Loucy (cell line): ENCODE data around the gene NAT9.

ENCODE experiments used
- H2AFZ ChIP-seq: fragments of 200-600 bp; sonication (generic); 2 replicates; pipeline ENCODE4 v1.6.0; 2016; ENCODE audit warnings: antibody characterized with exemption, mild to moderate bottlenecking, low read length, moderate library complexity
- H3F3A ChIP-seq: fragments of 200-600 bp; 2 replicates; pipeline ENCODE4 v1.6.0; 2016; ENCODE audit warnings: antibody characterized with exemption, low read depth, mild to moderate bottlenecking
- H3K27me3 ChIP-seq: fragments of 200-600 bp; sonication (generic); 2 replicates; pipeline ENCODE4 v1.6.1; 2014; ENCODE audit warnings: low read length, mild to moderate bottlenecking; ENCODE audit not compliant: insufficient read depth, poor library complexity, severe bottlenecking
- H3K36me3 ChIP-seq: fragments of 200-600 bp; sonication (generic); 2 replicates; pipeline ENCODE4 v1.6.1; 2016; ENCODE audit warnings: low read length; ENCODE audit not compliant: insufficient read depth
- H3K4me1 ChIP-seq: fragments of 200-600 bp; sonication (generic); 2 replicates; pipeline ENCODE4 v1.5.1; 2014; ENCODE audit warnings: low read length, mild to moderate bottlenecking; ENCODE audit not compliant: insufficient read depth, poor library complexity, severe bottlenecking
- H3K4me2 ChIP-seq: fragments of 200-600 bp; sonication (generic); 2 replicates; pipeline ENCODE4 v1.6.0; 2014; ENCODE audit warnings: antibody characterized with exemption, low read length, low read depth, mild to moderate bottlenecking; ENCODE audit not compliant: poor library complexity, severe bottlenecking
- H3K4me3 ChIP-seq: fragments of 200-600 bp; sonication (generic); 2 replicates; pipeline ENCODE4 v1.5.1; 2014; ENCODE audit warnings: low read length, mild to moderate bottlenecking, mixed read lengths; ENCODE audit not compliant: poor library complexity, severe bottlenecking
- H3K79me2 ChIP-seq: fragments of 200-600 bp; sonication (generic); 2 replicates; pipeline ENCODE4 v1.6.1; 2014; ENCODE audit warnings: low read length; ENCODE audit not compliant: insufficient read depth
- H3K9ac ChIP-seq: fragments of 200-600 bp; sonication (generic); 2 replicates; pipeline ENCODE4 v1.6.0; 2014; ENCODE audit warnings: mild to moderate bottlenecking, low read depth, low read length, moderate library complexity; ENCODE audit not compliant: poor library complexity, severe bottlenecking
- H3K9me2 ChIP-seq: fragments of 200-600 bp; sonication (generic); replicated peaks from 2 replicates; pipeline ENCODE4 v1.6.1; 2016; ENCODE audit warnings: low read depth, low read length, mixed read lengths
- H3K9me3 ChIP-seq: fragments of 200-600 bp; sonication (generic); 2 replicates; pipeline ENCODE4 v1.6.1; 2014; ENCODE audit warnings: mild to moderate bottlenecking, antibody characterized with exemption, low read length, low read depth; ENCODE audit not compliant: insufficient read depth
- H4K20me1 ChIP-seq: fragments of 200-600 bp; sonication (generic); 2 replicates; pipeline ENCODE4 v1.6.0; 2014; ENCODE audit warnings: antibody characterized with exemption, low read length, mild to moderate bottlenecking; ENCODE audit not compliant: insufficient read depth, poor library complexity, severe bottlenecking
- EZH2phosphoT487 ChIP-seq: fragments of 200-600 bp; IDR thresholded peaks from 2 replicates; pipeline ENCODE4 v1.6.1; 2018; ENCODE audit warnings: antibody characterized with exemption, mild to moderate bottlenecking, moderate library complexity, borderline replicate concordance
- TF ChIP-seq, protein P1 (sequence below): fragments of 200-600 bp; sonication (generic); conservative IDR thresholded peaks from 2 replicates; pipeline ENCODE4 v1.5.1; 2014; ENCODE audit warnings: mild to moderate bottlenecking, antibody characterized with exemption, low read length

NAT9 gene, protein sequence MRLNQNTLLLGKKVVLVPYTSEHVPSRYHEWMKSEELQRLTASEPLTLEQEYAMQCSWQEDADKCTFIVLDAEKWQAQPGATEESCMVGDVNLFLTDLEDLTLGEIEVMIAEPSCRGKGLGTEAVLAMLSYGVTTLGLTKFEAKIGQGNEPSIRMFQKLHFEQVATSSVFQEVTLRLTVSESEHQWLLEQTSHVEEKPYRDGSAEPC

DNA sequence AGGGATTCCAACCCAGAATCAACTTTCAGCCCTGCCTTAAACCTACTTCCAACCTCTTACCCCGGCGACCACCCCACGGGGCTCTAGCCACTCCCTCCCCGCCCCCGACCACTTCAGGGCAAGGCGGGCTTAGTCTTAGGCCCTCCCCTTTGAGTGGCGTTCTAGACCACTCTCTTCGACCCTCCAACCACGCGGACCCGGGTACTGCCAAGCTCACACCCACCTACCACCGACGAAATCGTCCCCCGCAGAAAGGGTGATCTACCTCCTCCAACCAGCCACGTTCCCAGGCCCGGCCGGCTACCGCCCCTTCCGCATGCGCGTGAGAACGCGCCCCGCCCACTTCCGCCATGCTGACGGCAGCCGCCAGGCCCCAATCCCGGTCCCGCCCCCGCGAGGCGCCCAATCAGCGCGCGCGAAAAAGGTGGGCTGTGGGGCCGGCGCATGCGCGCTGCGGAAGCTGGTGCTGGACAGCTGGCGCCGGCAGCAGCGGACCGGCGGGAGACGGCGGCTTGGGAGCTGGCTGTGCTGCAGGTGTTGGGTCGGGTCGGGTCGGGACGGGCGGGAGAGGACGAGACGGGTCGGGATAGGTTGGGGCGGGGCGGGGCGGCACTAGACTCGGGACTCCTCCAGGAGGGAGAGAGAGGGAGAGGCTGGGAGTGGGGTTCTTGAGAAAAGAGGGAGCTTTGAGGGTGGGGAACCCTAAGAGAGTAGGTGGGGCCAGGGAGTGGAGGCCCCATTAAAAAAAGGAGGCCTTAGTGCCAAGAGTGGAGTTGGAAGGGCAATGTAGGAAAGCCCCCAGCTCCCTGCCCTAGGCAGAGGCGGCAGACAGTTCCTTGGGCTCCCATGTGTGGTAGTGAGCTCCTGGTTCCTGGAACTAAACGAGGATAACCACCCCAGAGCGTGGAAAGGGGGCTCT lies at the start of gene NAT9:
Gene NAT9, minus strand, starts transcription at position 302 of the 919 bp plus-strand sequence. CDS start 647 bp downstream, outside the sequence.
- Histone ChIP-seq H3K79me2 (peaks cover 57% of the 10 kb centered on the region), H3K4me3 (peak within 1 kb of the TSS; percentile 90), H3K27me3 (no peaks in the 10 kb centered on the region), H3K9me2 (no peaks in the 10 kb centered on the region), H3K4me1 (peaks cover 44% of the 10 kb centered on the region), H3K9ac (peak within 1 kb of the TSS; percentile 77), H3K4me2 (peak within 1 kb of the TSS; percentile 89), H4K20me1 (peaks cover 11% of the 10 kb centered on the region), H3K36me3 (peaks cover 21% of the 10 kb centered on the region; the same call in 1 of the 2 replicates), H2AFZ (peak within 1 kb of the TSS; percentile 51; the same call in 1 of the 2 replicates), H3F3A (no peaks in the 10 kb centered on the region), H3K9me3 (no peaks in the 10 kb centered on the region)
- TF ChIP-seq, protein P1, sequence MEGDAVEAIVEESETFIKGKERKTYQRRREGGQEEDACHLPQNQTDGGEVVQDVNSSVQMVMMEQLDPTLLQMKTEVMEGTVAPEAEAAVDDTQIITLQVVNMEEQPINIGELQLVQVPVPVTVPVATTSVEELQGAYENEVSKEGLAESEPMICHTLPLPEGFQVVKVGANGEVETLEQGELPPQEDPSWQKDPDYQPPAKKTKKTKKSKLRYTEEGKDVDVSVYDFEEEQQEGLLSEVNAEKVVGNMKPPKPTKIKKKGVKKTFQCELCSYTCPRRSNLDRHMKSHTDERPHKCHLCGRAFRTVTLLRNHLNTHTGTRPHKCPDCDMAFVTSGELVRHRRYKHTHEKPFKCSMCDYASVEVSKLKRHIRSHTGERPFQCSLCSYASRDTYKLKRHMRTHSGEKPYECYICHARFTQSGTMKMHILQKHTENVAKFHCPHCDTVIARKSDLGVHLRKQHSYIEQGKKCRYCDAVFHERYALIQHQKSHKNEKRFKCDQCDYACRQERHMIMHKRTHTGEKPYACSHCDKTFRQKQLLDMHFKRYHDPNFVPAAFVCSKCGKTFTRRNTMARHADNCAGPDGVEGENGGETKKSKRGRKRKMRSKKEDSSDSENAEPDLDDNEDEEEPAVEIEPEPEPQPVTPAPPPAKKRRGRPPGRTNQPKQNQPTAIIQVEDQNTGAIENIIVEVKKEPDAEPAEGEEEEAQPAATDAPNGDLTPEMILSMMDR, result no peak
- no peak for TF ChIP-seq EZH2phosphoT487

DNA sequence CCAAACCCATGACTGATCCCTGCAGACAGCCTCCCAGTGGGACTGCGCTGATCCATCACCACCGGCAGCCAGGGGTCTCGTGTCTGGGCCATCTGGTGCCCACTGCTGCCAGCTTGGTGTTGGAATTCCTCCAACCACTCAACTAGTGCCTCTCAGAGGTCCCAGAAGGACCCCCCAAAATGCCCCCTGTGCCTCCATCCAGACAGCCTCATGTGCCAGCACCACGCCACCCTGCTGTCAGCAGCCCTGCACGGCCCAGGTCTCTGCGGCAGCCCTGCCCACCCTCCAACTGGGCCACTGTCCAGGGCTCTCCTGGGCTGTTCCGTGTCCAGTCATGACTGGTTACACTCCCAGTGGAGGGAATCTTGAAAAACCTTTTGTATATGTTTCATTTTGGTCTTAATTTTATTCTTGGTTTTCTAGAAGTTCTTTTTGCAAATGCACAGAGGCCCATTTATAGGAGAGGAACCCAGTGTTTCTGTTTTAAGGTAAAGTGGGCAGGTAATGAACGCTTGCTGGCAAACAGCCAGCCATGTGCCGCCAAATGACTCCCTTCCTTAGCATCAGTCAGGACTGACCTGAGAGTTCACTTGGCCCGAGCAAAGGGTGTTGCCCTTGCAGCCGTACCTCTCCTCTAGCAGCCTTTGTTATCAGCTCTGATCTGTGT lies 48.9 kb upstream of the NAT9 start:
- Histone ChIP-seq H3K9me3 (no peaks in the 10 kb centered on the region), H3K36me3 (no peaks in the 10 kb centered on the region; the same call in 1 of the 2 replicates), H3K9ac (no peak overlapping the region), H3K79me2 (no peaks in the 10 kb centered on the region), H2AFZ (no peak overlapping the region), H3K4me3 (no peak overlapping the region), H3K4me1 (no peaks in the 10 kb centered on the region), H3K27me3 (no peaks in the 10 kb centered on the region), H3F3A (no peaks in the 10 kb centered on the region), H3K4me2 (no peak overlapping the region), H3K9me2 (no peaks in the 10 kb centered on the region), H4K20me1 (no peaks in the 10 kb centered on the region)
- no peak for TF ChIP-seq EZH2phosphoT487
- TF ChIP-seq, protein P1, result no peak

DNA sequence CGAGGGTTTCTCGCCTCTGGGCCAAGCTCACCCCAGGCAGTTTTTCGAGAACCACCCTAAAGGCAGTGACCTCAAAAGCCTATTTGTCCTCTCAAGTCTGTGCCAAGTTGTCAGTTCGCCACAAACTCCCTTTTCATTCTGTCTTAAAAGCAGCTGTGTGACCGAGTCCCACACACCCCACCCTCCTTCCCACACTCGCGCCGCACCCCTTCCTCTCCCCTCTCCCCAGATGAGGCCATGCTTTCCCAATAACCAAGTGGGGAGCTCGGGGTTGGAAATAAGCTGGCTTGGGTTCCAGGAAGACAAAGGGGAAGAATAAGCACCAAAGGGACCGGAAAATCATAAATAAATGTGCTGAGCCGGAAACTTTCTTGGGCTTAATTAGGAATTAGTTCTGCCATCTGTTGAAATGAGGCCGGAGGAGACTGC lies 46.8 kb upstream of the NAT9 start:
- no peak for TF ChIP-seq EZH2phosphoT487
- TF ChIP-seq, protein P1, result no peak
- Histone ChIP-seq H3F3A (no peaks in the 10 kb centered on the region), H4K20me1 (no peaks in the 10 kb centered on the region), H3K27me3 (no peaks in the 10 kb centered on the region), H3K4me3 (no peak overlapping the region), H3K36me3 (no peaks in the 10 kb centered on the region; the same call in 1 of the 2 replicates), H3K79me2 (no peaks in the 10 kb centered on the region), H3K4me1 (no peaks in the 10 kb centered on the region), H3K9ac (no peak overlapping the region), H3K4me2 (no peak overlapping the region), H3K9me3 (no peaks in the 10 kb centered on the region), H3K9me2 (no peaks in the 10 kb centered on the region), H2AFZ (no peak overlapping the region)
